ENCODE data around the gene TBX2. TPM values are rescaled to one million over a fixed set of nuclear protein-coding genes. Genes with fewer than 3 reads are reported as not detected.

The TBX2 gene
- total RNA-seq, 1 donor from 2014 or later: 9.8 TPM

DNA sequence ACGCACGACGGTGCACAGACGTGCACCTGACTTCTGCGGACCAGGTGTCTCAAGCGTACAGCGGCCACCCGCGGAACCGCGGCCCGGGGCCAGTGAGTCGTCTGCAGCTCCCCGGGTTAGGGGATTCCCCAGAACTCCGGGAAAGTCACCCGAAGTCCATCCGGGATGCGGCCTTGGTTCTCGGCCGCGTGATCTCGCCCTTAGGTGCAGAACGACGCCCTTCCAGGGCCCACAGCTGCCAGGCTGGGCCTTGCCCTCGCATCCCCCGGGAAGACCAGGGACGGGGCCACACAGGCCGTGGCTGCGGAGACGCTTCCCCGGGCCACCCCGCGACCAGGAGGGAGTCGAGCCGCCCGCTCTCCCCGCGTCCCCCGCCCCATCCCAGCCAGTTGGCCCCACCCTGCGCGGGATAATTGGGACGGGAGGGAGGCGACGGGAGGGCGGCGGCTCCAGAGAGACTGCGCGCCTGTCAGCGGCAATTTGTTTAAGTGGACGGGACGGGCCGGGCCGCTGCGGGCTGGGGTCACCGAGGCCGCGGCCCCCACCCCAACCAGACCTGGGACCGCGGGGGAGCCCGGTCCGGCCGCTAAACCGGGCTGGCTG is 3.6 kb upstream of the TBX2 start:
- no peak for DNase-seq (ENCODE audit: extremely low spot score in 2 of 2)
- no peak for TF ChIP-seq POLR2A (IDR thresholded peaks at IDR 0.05)
- TF ChIP-seq, protein P1, sequence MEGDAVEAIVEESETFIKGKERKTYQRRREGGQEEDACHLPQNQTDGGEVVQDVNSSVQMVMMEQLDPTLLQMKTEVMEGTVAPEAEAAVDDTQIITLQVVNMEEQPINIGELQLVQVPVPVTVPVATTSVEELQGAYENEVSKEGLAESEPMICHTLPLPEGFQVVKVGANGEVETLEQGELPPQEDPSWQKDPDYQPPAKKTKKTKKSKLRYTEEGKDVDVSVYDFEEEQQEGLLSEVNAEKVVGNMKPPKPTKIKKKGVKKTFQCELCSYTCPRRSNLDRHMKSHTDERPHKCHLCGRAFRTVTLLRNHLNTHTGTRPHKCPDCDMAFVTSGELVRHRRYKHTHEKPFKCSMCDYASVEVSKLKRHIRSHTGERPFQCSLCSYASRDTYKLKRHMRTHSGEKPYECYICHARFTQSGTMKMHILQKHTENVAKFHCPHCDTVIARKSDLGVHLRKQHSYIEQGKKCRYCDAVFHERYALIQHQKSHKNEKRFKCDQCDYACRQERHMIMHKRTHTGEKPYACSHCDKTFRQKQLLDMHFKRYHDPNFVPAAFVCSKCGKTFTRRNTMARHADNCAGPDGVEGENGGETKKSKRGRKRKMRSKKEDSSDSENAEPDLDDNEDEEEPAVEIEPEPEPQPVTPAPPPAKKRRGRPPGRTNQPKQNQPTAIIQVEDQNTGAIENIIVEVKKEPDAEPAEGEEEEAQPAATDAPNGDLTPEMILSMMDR (IDR thresholded peaks at IDR 0.05): no peak
- TF ChIP-seq POLR2AphosphoS5 (IDR thresholded peaks at IDR 0.05; ENCODE audit: insufficient read depth in 1 of 2, low read depth in 1 of 2): no peak
- intact Hi-C loops (cut with DNase I): loop anchor here (5.0 kb wide), 2 partner anchors 64 to 144 kb away; no protein-coding TSS in a partner anchor
- H3K27ac ChIP-seq: peak overlapping the region; percentile 83
- H3K9me3 ChIP-seq: no peaks in the 10 kb centered on the region
- H3K27me3 ChIP-seq: peaks cover 4% of the 10 kb centered on the region
- no peaks in the 10 kb centered on the region for H3K36me3 ChIP-seq
- H3K4me1 ChIP-seq: peaks cover 36% of the 10 kb centered on the region
- peak overlapping the region; percentile 49 to 87 for H3K4me3 ChIP-seq

DNA sequence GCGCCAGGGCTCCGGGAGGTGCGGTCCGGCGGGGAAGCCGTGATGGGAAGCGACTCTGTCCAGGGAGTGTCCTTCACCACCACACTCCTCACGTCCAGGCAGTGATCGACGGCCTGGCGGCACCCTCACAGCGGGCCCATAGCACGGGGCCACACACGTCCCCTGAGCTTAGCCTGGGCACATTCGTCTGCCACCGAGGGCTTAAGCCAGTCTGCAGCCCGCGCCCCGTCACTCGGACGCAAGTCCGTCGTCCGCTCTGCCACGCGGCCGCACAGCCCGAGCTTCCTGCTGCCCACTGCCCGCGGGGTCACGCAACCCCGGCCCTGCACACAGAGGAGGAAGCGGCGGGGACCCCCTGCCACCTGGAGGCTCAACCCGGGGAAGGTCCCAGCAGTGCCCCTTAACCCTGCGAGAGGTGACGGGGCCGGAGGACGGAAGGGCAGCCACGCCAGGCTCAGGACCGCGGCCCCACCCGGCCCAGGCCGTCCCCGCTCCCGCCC is 3.0 kb upstream of the TBX2 start:
- TF ChIP-seq POLR2A (IDR thresholded peaks at IDR 0.05): no peak
- TF ChIP-seq POLR2AphosphoS5 (IDR thresholded peaks at IDR 0.05; ENCODE audit: insufficient read depth in 1 of 2, low read depth in 1 of 2): peak in 1 of 2 donors; percentile 0
- TF ChIP-seq, protein P1 (IDR thresholded peaks at IDR 0.05): no peak
- Histone ChIP-seq H3K27me3 (peaks cover 7% of the 10 kb centered on the region), H3K27ac (peak overlapping the region; percentile 83), H3K4me1 (peaks cover 41% of the 10 kb centered on the region), H3K36me3 (no peaks in the 10 kb centered on the region), H3K4me3 (peak overlapping the region; percentile 49 to 87), H3K9me3 (no peaks in the 10 kb centered on the region)
- intact Hi-C loops (cut with DNase I): loop anchor here (5.0 kb wide), 2 partner anchors 64 to 144 kb away; no protein-coding TSS in a partner anchor
- no peak for DNase-seq (ENCODE audit: extremely low spot score in 2 of 2)

DNA sequence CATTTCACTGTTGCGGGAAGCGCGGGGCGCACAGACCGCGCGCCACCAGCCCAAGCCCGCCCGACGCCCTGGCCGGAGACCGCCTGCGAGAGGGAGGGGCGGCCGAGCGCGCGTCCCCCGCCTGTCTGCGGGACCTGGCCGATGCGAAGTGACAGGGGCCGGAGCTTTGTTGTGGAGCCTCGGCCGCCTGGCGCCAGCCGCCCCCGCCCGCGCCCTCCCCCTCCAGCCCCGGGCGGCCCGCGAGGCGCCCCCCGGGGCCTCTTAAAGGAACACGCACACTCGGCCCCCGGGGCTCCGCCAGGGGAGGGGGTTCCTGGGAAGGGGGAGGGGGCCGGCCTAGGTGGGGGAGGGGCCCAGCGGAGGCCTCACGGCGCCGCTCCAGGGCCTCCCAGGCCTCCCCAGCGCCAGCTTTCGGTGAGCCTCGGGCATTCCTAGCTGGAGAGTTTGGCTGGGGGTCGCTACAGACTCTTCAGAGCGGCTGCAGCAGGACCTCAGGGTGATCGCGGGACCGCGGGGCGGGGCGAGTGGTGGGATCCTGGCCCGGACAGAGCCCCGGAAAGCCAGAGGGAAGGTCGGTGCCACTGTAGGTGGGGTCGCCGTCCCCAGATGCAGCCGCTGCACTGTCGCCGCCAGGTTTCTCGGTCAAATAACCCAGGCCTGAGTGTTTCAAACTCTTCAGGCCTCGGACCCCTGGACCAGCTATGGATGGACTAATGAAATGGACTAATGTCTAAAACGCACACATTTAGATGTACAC is 2.4 kb upstream of the TBX2 start:
- intact Hi-C loops (cut with DNase I): loop anchor here (5.0 kb wide), 2 partner anchors 65 to 145 kb away; no protein-coding TSS in a partner anchor
- peaks cover 12% of the 10 kb centered on the region for H3K27me3 ChIP-seq
- DNase-seq (ENCODE audit: extremely low spot score in 2 of 2): no peak
- no peaks in the 10 kb centered on the region for H3K9me3 ChIP-seq
- peak overlapping the region; percentile 83 for H3K27ac ChIP-seq
- H3K36me3 ChIP-seq: no peaks in the 10 kb centered on the region
- TF ChIP-seq, protein P1 (IDR thresholded peaks at IDR 0.05): no peak
- TF ChIP-seq POLR2AphosphoS5 (IDR thresholded peaks at IDR 0.05; ENCODE audit: insufficient read depth in 1 of 2, low read depth in 1 of 2) (no peak), POLR2A (IDR thresholded peaks at IDR 0.05) (no peak)
- H3K4me1 ChIP-seq: peaks cover 42% of the 10 kb centered on the region
- peak overlapping the region; percentile 49 to 87 for H3K4me3 ChIP-seq

DNA sequence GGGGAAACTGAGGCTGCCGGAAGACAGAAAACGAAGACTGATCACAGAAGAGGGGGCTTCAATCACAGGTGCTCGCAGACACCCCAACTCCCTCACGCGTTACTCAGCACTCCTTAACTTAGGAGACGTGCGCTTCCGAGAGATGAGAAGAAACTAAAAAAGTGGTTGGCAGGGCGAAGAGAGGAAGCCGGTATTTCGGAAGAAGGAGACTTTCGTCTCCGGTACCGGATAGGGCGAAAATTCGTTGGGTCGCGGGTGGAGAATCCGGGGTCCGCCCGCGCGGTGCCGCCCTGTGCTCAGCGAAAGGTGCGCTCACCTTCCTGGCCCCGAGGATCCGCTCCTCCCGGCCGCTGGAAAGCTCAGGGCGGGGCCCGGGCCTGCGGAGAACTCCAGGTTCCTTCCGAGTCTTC is 917 bp upstream of the TBX2 start:
- Histone ChIP-seq H3K27me3 (peaks cover 12% of the 10 kb centered on the region), H3K4me3 (peak overlapping the region; percentile 49 to 87), H3K9me3 (no peaks in the 10 kb centered on the region), H3K36me3 (no peaks in the 10 kb centered on the region), H3K27ac (peak overlapping the region; percentile 83), H3K4me1 (peaks cover 48% of the 10 kb centered on the region)
- TF ChIP-seq POLR2AphosphoS5 (IDR thresholded peaks at IDR 0.05; ENCODE audit: insufficient read depth in 1 of 2, low read depth in 1 of 2): no peak
- TF ChIP-seq, protein P1 (IDR thresholded peaks at IDR 0.05): no peak
- no peak for DNase-seq (ENCODE audit: extremely low spot score in 2 of 2)
- intact Hi-C loops (cut with DNase I): loop anchor here (5.0 kb wide), 2 partner anchors 66 to 146 kb away; no protein-coding TSS in a partner anchor
